Left lobe of liver (tissue), 2 donors: ENCODE results near the gene GDAP2. TPM values are rescaled to one million over a fixed set of nuclear protein-coding genes. Genes with fewer than 3 reads are reported as not detected.
A peak's percentile ranks its signal among the peaks of the same experiment; 100 is the strongest.

Source experiments
- ATAC-seq: fragments of 200-7000 bp; cut with Tn5 transposase; one replicate; pipeline ENCODE4 v1.9.1; 2020; ENCODE audit warnings: mild to moderate bottlenecking, moderate library complexity
- DNase-seq: peaks from one replicate; pipeline ENCODE4 v3.0.0-alpha.2; 2020; ENCODE audit warnings: low spot score
- total RNA-seq: library from RNA; stranded (reverse); gene quantifications from one replicate; pipeline ENCODE4 v1.2.1, GENCODE V29; 2021
- donor health status: DM: no; HTN: no; CAD: no; lungs with moderate emphysema.
- donor health status: DM: no; HTN: yes; CAD: no.

GDAP2 gene
- total RNA-seq, 1 donor from 2014 or later, result 13.7 TPM

DNA sequence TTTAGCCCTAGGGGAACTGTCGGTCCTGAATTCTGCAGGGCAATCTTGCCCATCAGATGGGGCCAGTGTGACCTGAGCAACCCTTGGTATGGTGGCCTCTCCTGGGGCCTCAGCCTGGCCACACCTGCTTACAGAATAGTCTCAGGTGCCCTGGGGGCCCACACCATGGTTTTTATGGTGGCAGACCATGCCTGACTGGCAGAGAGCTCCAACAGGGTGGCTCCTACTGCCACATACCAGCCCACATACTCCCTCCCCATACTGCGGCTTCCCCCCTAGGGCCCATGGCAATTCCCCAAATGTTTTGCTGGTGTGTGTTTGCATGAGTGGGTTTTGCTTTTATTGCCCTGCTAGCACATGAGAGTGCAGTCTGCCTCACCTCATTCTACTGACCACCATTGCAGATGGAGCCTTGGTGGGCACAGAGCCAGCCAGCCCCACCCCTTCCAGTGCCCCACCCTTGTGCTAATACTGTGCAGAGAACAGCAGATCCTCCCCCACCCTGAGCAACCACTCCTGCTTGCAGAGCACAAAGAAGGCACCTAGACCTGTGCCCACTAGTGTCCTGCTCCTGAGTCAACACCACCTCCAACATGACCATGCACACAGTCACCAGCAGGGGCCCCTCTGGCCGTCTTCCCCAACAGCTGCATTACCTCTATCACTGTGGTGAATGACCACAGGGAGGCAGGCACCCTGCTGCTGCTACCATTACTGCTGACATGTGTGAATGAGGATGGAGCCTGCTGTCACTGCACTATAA is 86.8 kb downstream of the GDAP2 start:
- no peak for ATAC-seq

GRCh38 chr1:117841117-117841650 is 88.2 kb downstream of the GDAP2 start:
- no peak for ATAC-seq
- DNase-seq, result no peak

More for the DNA sequence above, 86.8 kb downstream of the GDAP2 start:
- no peak for DNase-seq

GRCh38 chr1:117838911-117839310 is 90.5 kb downstream of the GDAP2 start:
- ATAC-seq (no peak), DNase-seq (no peak)

DNA sequence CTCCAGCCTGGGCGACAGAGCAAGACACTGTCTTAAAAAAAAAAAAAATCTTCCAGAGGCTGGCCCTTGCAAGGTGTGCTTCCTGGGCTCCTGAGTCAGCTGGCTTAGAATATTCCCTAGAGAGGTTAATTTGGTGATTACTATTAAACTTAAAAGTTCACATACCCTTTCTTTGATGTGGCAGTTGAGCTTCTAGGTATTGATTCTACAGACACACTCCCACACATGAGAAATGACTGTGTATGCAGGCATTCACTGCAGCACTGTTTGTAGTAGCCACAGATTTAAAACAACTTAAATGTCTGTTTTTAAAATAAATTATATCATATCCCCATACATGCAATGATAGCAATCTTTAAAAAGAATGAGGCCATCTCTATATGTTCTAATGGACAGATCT is 93.4 kb downstream of the GDAP2 start:
- DNase-seq, result no peak
- ATAC-seq, result no peak

DNA sequence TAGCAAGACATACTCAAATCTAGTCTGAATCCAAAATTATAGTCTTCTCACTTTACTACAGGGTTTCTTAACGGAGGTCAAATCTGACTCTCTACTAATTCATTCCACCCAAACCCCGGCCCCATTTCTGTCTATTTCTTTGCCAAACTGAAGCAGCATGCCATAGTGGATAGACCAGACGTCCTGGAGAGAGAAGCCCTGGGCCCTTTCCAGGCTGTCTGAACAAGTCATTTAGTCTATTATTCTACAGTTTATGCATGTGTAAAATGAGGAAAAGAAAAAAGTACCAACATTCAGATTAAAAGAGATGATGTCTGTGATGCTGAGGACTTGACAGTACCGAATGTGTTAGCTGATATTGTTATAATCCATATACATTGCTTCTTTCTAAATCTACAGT is 95.0 kb downstream of the GDAP2 start:
- DNase-seq (no peak), ATAC-seq (no peak)

DNA sequence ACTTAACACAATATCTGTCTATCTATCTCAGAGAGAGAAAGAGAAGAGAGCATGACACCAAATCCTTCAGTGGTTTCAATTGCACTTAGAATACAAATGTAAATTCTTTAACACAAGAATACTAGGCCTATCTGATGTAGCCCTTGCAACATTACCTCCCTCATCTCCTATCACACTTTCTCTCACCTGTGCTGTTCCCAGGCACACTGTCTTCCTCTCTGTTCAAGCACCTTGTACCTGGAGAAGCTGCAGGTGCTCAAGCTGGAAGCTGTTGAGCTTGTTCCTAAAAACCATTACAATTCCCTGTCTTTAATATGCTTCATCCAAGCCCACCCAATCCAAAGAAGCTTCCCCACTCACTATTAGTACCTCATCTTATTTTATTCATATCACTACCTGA is 97.0 kb downstream of the GDAP2 start:
- ATAC-seq (no peak), DNase-seq (no peak)

DNA sequence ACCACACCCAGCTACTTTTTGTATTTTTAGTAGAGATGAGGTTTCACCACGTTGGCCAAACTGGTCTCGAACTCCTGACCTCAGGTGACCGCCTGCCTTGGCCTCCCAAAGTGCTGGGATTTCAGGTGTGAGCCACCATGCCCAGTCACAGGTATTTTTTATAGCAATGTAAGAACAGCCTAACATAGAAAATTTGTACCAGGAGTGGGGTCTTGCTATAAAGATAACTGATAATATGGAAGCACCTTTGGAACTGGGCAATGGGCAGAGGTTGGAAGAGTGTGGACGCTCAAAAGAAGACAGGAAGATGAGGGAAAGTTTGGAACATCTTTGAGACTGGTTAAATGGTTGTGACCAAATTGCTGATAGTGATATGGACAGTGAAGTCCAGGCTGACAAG is 99.2 kb downstream of the GDAP2 start:
- ATAC-seq (no peak), DNase-seq (no peak)

DNA sequence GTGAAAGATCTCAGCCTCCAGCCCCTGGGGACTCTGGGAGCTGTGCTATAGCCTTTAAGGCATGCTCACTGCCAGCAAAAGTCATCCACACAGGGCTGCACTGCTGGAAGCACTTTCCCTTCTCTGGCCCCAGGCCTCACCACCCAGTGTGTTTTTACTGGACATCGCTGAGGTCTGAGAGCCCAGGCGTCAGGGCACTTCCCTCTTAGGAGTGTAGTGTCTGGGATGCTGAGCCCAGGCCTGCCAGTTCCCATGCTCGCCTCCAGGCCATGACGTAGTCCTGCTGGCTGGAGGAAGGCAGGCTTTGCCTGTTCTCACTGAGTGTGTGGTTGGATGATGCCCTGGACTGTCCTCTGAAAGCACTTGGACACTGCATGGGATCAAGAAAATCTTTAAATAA is 101.2 kb downstream of the GDAP2 start:
- no peak for ATAC-seq
- DNase-seq, result no peak

- DNase-seq, result no peak
- ATAC-seq, result peak; percentile 23
Measured at GRCh38 chr1:117826540-117827078, 102.8 kb downstream of the GDAP2 start.

- ATAC-seq, result no peak
- DNase-seq, result no peak
Measured at GRCh38 chr1:117826119-117826518, 103.3 kb downstream of the GDAP2 start.

GRCh38 chr1:117825414-117825813 is 104.0 kb downstream of the GDAP2 start:
- ATAC-seq (no peak), DNase-seq (no peak)

DNA sequence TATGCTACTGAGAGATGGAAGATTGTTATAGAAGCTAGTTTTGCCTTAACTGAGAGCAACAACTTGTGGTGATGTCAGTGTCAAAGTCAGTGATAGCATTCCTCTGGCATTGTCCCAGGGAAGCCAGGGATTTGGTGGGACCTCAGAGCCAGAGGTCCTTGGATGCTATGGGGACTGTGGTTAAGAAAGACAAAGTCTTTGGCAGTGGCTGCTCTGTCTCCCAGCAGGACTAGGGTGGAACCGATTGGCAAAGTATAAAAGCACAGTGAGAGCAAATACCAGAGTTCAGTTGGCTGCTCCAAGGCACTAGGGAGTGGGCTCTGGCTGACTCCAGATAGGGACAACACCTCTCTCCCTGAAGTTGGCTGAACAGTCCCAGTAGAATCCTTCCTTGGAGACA is 104.8 kb downstream of the GDAP2 start:
- DNase-seq (no peak), ATAC-seq (peak; percentile 60)

- ATAC-seq (no peak), DNase-seq (no peak)
Measured at GRCh38 chr1:117821774-117822482, 107.5 kb downstream of the GDAP2 start.

DNA sequence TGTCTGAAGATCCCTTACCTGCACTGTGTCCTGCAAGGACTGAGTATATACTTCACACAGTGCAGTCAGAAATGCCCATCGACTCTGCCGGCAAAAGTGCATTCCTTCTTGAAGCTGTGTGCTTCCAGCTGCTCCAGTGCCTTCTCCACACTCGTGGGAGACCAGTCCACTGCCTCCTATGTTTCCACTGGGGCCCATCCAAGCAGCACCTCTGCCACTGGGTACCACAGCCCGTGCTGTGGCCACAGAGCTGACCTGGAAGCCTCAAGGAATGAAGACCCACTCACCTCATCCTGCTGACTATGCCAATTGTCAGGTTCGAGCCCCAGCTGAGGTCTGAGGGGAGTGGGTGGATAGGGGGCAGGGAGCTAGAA is 108.1 kb downstream of the GDAP2 start:
- ATAC-seq (no peak), DNase-seq (no peak)

GRCh38 chr1:117820694-117821381 is 108.6 kb downstream of the GDAP2 start:
- ATAC-seq, result no peak

GRCh38 chr1:117820096-117820495 is 109.3 kb downstream of the GDAP2 start:
- DNase-seq, result no peak

More at GRCh38 chr1:117820694-117821381, 108.6 kb downstream of the GDAP2 start:
- DNase-seq, result no peak

GRCh38 chr1:117819301-117819700 is 110.1 kb downstream of the GDAP2 start:
- no peak for ATAC-seq
- no peak for DNase-seq

More at GRCh38 chr1:117820096-117820495, 109.3 kb downstream of the GDAP2 start:
- no peak for ATAC-seq

- ATAC-seq, result no peak
- no peak for DNase-seq
Measured at GRCh38 chr1:117818456-117818855, 111.0 kb downstream of the GDAP2 start.

- ATAC-seq (peak; percentile 54), DNase-seq (peak; percentile 62)
Measured at GRCh38 chr1:117817629-117818028, 111.8 kb downstream of the GDAP2 start.

DNA sequence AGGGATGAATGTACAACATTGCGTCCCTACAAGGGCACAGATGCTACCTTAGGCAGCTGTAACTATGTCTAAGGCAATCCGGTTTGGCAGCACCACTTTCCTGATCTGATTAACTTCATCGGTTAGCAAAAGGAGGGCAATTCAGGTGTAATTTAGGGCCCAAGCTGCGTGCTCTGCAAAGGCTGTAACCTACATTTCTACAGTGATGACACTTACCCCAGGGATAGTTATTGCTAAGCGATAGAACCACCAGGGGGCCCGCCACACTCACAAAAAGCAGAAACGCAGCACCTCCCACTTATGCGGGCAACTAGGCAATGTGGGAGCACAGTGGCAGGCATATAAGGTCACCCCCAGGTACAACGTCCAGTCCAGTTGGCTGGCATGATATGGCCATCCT is 113.5 kb downstream of the GDAP2 start:
- ATAC-seq (peak; percentile 31), DNase-seq (no peak)
